HG03196 (cell line): ENCODE measurements around the gene GRID1.

Experiments used
- ATAC-seq: cut with Tn5 transposase; IDR thresholded peaks from one replicate; pipeline ENCODE4 v1.9.1; 2021; ENCODE audit not compliant: unreplicated experiment

Gene GRID1

DNA sequence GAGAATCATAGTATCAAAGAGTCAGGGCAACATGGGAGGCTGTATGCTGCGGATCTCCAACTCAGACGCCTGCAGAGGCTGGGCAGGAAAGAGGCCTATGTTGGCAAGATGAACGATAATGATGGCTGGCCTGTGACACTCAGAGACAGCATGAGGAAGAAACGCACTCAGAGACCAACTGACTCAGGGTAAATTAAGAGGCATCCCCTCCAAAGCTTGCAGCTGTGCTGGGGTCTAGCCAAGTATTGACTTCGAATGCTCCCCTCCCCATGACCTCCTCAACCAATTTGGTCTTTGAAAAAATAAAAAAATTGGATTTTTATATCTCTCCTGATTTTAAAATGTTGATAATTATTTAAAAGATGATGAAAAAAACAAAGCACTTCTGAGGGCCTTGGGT, 718.9 kb downstream of the GRID1 start:
- no peak for ATAC-seq

- no peak for ATAC-seq
Measured at GRCh38 chr10:85645926-85646711, 720.5 kb downstream of the GRID1 start.

GRCh38 chr10:85645053-85645452, 721.5 kb downstream of the GRID1 start:
- ATAC-seq, result no peak

GRCh38 chr10:85643845-85644525, 722.6 kb downstream of the GRID1 start:
- ATAC-seq, result no peak

GRCh38 chr10:85643171-85643844, 723.3 kb downstream of the GRID1 start:
- no peak for ATAC-seq

DNA sequence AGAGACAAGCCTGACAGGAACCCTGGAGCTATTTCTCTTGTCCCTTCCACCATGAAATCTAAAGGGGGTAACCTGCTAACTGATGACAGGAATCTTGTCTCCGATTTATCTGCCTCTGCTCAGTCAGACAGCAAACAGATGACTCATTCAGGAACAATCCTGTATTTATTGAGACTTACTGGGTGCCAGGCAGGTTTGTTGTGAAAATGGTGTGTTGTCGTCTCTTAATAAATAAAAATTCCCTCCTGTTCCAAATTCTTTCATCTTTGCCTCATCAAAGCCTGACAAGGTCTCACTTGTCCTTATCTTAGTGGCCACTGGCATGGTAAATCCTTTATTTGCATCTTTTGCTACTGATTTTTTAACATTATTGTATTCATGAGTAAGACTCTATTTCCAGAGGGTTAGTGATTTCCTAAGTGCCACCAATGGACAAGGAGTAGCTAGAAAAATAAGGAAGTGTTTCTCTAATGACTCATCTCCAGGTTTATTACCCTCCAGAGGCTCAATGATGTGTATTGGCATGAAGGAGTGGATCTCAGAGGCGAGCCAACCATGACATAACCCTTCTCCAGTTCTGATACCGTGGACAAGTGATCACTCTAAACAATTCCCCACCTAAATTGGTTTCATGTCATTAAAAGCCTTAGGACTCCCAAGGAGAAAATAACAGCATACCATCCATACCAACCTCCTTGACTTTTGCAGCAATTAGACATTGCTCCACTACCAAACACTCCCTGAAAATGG, 724.0 kb downstream of the GRID1 start:
- no peak for ATAC-seq

- ATAC-seq, result no peak
Measured at GRCh38 chr10:85642082-85642420, 724.5 kb downstream of the GRID1 start.

DNA sequence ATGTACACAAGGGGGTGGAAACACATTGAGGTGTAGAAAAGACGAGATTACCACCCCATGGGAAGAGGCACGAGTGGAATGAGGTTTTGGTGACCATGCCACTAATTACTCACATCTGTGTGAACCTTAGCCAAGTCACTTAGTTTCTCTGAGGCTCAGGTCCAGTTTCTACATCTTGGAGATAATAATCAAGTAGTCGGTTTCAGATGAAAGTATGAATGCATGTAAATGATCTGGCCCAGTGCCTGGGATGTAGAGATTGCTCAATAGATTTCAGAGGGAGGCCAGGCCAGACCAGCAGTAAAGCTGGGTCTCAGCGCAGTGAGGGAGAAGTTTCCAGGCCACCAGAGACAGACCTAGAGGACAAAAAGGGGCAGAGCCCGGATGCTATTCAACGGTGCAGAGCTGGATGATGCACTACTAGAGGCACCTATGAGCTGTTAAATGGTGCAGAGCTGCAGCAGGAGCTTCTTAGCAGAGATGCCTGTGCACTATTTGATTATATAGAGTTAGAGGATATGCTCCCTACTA, 725.1 kb downstream of the GRID1 start:
- no peak for ATAC-seq

DNA sequence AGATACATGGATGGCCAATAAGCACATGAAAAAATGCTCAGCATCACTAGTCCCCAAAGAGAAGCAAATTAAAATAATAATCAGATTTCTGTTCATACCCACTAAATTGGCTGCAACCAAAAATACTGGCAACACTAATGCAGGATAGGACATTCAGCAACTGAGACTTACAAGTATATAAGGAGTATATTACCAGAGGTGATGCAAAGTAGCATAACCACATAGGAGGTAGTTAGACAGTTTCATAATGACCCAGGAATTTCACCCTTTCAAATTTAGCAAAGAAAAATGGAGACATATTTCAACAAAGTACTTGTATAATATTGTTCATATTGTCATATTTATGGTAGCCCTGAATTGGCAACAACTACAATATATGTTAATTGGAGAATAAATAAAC, 727.8 kb downstream of the GRID1 start:
- no peak for ATAC-seq

DNA sequence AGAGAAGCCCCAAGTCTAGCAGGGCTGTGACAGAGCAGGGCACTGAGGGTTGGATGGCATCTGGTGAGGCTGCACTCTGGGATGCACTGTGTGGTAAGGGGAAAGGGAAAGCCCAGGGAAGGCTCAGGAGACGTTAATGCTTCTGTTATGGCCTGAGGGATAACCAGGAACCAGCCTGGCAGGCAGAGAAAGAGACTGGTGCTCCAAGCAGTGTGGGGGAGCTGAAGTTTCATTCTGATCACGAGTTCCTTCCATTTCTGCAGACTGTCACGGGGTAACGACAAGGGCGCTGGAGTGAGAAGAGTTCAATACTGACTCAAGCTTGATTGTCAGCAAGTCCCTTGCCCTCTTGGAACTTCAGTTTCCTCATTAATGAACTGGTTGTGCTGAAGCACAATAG, 730.9 kb downstream of the GRID1 start:
- ATAC-seq, result no peak

- no peak for ATAC-seq
Measured at GRCh38 chr10:85624511-85624910, 742.1 kb downstream of the GRID1 start.

DNA sequence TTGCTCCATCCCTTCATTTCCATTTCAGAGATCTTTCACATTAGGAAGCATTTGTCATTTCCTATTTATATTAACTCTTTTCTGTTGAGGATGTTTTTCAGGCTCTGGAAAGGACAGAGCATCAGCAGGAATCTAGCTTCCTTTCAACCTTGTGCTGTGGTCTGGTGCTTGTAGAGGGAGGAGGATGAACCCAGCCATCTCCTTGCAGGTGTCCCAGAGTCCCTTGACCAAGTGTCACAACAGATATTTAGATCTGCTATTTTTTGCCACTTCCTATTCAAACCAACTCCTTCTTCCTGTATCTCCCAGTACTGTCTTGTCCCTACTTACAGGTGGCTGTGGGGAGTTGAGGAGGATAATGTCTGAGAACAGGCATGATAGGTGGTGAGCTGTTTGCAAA, 742.8 kb downstream of the GRID1 start:
- no peak for ATAC-seq

GRCh38 chr10:85623342-85623741, 743.3 kb downstream of the GRID1 start:
- no peak for ATAC-seq

GRCh38 chr10:85622425-85622824, 744.2 kb downstream of the GRID1 start:
- ATAC-seq, result no peak

DNA sequence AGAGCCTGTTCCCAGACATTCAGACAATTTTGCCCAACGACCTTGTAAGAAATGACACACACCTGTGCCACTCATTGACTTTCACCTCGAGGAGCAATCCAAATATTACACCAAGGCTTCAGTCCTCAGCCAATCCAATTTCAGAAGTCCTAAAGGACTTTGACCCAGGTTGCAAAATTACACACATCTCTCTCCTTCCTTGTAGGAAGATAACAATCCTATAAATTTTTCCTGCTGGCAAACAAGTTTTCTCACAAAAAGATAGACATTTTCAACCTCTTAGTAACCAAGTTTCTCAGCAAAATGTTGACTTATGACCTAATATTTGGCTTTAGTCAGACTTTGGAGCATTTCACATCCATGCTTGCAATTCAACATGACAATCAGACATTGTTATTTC, 745.0 kb downstream of the GRID1 start:
- no peak for ATAC-seq

- ATAC-seq, result no peak
Measured at GRCh38 chr10:85620807-85621206, 745.8 kb downstream of the GRID1 start.

- no peak for ATAC-seq
Measured at GRCh38 chr10:85619832-85620231, 746.8 kb downstream of the GRID1 start.

DNA sequence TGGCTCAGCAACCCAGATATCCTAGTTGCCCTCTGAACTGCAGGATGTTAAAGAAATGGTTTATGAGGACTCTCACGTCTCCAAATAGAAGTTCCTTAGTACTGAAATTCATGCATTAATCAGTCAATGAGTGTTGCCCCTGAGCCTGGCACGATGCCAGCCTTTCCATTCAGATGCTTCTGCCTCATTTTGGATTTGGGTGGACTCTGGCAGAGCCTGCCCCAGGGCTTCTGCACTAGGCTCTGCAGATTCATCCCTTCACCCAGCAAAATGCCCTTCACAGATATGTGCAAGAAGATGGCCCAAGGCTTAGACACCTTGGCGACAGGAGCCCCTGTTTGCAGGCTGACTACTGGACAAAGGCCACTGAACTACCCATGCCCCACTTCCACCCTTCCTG, 747.8 kb downstream of the GRID1 start:
- no peak for ATAC-seq

DNA sequence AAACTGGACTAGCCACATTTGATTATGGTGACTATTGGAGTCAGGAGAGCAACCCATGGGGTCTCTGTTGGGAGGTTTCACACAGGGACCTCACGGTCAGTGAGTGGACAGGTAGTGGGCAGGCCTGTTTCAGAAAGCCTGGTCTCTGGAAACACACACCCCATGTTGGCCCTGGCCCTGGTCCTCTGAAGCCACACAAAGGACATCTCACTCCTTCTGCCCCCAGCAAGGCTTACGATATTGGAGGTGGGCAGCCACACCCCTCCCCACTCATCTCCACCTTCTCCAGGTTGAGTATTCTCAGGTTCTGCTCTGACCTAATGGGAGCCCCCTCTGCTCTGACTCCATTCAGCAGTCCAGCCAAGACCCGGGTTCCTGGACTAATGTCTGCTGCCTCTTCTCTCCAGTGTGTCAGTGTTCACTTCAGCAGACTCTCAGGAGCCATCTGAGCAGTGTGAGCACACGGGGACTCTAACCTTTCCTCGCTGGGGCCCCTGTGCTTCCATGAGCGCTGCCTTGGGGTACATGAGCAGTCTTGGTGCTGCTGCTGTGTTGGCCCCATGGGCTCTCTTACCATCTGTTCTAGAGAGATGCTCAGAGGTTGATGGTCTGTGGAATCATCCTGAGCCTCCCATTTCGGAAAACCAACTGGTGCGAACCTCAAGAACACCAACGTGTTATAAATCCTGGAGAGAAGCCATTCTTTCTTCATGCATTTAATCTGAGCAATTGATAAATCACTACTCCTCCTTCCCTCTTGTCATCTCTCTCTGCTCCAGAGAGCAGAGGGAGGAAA, 748.6 kb downstream of the GRID1 start:
- no peak for ATAC-seq

- no peak for ATAC-seq
Measured at GRCh38 chr10:85615556-85615955, 751.0 kb downstream of the GRID1 start.
